ENCODE measurements around the gene RNF121.

Gene RNF121

DNA sequence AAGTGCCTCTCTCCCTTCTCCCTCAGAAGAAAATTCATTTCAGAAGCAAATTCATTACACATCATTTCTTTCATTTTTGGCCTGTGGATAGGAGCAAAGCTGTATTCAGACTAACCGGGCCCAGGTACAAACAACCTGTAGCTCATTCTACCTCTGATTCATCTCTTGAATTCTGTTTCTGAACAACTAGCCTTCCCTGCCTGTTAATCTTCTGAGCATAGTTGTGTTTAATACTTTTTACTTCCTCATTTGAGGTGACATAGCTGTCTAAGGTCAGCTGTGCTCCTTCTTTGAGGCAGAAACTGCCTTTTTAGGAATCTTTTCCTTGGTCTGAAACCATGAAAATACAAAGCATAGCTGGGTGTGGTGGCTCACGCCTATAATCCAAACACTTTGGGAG lies 57.3 kb downstream of the RNF121 start:
- in situ Hi-C loops (cut with MboI; ENCODE audit: low sequenced_read_pairs): no loop called here
- no peaks in the 10 kb centered on the region for H3K27me3 ChIP-seq (ENCODE audit: low read depth)
- DNase-seq (ENCODE audit: low spot score in 2 of 2): no peak
- H3K9me3 ChIP-seq: no peaks in the 10 kb centered on the region
- H3K4me3 ChIP-seq: no peak overlapping the region
- H3K4me1 ChIP-seq: no peaks in the 10 kb centered on the region
- H3K36me3 ChIP-seq (replicated peaks): peaks cover 7% of the 10 kb centered on the region

DNA sequence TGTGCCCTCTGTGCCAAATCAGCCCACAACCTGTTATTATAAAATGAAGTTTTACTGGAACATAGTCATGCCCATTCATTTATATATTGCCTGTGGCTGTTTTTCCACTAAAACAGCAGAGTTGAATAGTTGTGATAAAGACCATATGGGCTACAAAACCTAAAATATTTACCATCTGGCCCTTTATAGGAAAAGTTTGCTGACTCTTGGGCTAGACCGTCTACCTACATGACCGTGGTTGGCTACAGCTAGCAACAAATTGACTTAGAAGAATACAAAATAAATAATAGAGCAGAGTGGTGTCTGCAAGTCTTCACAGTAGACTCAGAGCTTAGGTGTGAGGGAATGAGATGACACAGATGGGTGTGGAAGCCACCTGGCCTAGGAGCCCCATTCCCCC lies 58.7 kb downstream of the RNF121 start:
- no peaks in the 10 kb centered on the region for H3K27me3 ChIP-seq (ENCODE audit: low read depth)
- no peak overlapping the region for H3K4me3 ChIP-seq
- no peaks in the 10 kb centered on the region for H3K4me1 ChIP-seq
- in situ Hi-C loops (cut with MboI; ENCODE audit: low sequenced_read_pairs): no loop called here
- no peak for DNase-seq (ENCODE audit: low spot score in 2 of 2)
- H3K9me3 ChIP-seq: no peaks in the 10 kb centered on the region
- peaks cover 7% of the 10 kb centered on the region for H3K36me3 ChIP-seq (replicated peaks)

DNA sequence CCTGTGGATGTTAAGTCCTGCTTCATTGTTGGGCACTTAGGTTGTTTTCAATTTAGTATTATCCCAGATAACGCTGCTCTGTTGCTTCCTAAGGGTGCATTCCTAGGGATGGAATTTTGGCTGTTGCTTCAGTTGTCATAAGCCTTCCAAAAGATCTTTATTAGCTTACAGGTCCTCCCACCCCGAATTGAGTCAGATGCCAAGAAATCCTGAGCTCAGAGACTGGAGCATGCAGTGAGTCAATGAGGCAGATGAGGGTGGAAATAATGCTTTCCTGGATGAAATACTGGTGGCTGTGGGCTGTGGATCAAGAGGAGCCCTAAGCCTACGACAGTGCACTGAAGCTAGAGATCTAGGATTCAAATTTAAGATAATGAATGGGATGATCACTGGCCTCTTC lies 59.2 kb downstream of the RNF121 start:
- no peaks in the 10 kb centered on the region for H3K4me1 ChIP-seq
- in situ Hi-C loops (cut with MboI; ENCODE audit: low sequenced_read_pairs): no loop called here
- no peak for DNase-seq (ENCODE audit: low spot score in 2 of 2)
- peaks cover 7% of the 10 kb centered on the region for H3K36me3 ChIP-seq (replicated peaks)
- no peaks in the 10 kb centered on the region for H3K9me3 ChIP-seq
- no peak overlapping the region for H3K4me3 ChIP-seq
- H3K27me3 ChIP-seq (ENCODE audit: low read depth): no peaks in the 10 kb centered on the region

DNA sequence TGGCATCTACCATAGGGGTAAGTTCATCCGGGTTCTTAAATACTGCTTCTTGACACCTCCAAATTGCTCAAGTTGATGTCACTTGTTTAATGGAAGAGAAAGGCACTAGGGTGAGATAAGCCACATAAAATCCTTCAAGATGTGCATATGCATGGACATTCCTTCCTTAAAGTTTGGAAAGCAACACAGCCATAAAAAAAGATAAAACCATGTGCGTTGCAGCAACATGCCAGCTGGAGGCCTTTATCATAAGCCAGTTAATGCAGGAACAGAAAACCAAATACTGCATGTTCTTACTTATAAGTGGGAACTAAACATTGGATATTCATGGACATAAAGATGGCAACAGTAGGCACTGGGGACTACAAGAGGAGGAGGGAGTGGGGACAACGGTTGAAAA lies 61.9 kb downstream of the RNF121 start:
- H3K36me3 ChIP-seq (replicated peaks): 0 out of 2 replicates have a peak, but pooled peaks cover 2% of the 10 kb centered on the region
- no peak overlapping the region for H3K4me3 ChIP-seq
- in situ Hi-C loops (cut with MboI; ENCODE audit: low sequenced_read_pairs): no loop called here
- no peaks in the 10 kb centered on the region for H3K9me3 ChIP-seq
- H3K27me3 ChIP-seq (ENCODE audit: low read depth): no peaks in the 10 kb centered on the region
- DNase-seq (ENCODE audit: low spot score in 2 of 2): no peak
- H3K4me1 ChIP-seq: no peaks in the 10 kb centered on the region

DNA sequence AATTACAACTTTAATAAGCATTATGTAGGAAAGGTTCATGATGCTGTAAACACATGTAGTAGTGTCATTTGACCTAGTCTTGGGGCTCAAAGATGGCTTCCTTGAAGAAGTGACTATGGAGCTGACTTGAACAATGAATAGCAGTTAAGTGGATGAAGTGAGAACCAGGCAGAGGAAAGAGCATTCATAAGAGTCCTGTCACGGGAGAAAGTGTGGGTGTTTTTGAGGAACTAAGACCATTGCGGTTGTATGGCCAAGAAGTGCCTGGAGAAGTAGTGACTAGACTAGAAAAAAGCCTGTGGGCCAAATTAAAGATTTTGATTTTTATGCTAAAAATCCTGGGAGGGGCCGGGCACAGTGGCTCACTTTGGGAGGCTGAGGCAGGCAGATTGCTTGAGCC lies 62.6 kb downstream of the RNF121 start:
- in situ Hi-C loops (cut with MboI; ENCODE audit: low sequenced_read_pairs): no loop called here

DNA sequence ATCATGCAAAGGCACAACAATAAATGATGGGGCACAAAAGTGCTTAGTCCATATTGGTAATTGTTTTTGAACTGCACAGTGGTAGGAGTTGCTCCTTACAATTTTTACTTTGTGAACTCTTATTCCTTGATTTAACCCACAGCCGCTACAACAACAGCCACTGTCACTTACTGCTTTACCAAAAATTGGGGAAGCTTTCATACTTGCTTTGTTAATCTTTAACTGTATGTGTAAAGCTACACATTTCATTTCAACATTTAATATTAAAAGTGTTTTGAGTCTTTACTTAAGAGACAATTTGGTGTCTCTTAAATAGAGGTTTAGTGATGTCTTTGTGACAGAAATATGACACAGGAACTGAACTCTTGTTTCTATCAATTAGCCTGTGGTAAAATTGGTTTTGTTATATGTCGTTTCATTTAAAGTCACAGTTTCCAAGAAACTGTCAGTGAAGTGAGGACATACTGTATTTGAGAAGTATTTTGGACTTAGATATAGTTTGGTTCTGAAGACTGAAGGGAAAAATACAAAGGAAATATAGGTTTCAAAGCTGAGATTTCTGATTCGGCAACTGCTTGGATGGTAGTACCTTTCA lies 63.4 kb downstream of the RNF121 start:
- H3K27me3 ChIP-seq (ENCODE audit: low read depth): no peaks in the 10 kb centered on the region
- in situ Hi-C loops (cut with MboI; ENCODE audit: low sequenced_read_pairs): no loop called here
- H3K4me1 ChIP-seq: no peaks in the 10 kb centered on the region
- H3K36me3 ChIP-seq (replicated peaks): peaks cover 2% of the 10 kb centered on the region; the same call in 1 of the 2 replicates
- H3K4me3 ChIP-seq: no peak overlapping the region
- no peak for DNase-seq (ENCODE audit: low spot score in 2 of 2)
- H3K9me3 ChIP-seq: no peaks in the 10 kb centered on the region

More for the DNA sequence above, 62.6 kb downstream of the RNF121 start:
- Histone ChIP-seq H3K4me1 (no peaks in the 10 kb centered on the region), H3K9me3 (no peaks in the 10 kb centered on the region), H3K4me3 (no peak overlapping the region), H3K36me3 (replicated peaks) (0 out of 2 replicates have a peak, but pooled peaks cover 2% of the 10 kb centered on the region), H3K27me3 (ENCODE audit: low read depth) (no peaks in the 10 kb centered on the region)
- DNase-seq (ENCODE audit: low spot score in 2 of 2): no peak

DNA sequence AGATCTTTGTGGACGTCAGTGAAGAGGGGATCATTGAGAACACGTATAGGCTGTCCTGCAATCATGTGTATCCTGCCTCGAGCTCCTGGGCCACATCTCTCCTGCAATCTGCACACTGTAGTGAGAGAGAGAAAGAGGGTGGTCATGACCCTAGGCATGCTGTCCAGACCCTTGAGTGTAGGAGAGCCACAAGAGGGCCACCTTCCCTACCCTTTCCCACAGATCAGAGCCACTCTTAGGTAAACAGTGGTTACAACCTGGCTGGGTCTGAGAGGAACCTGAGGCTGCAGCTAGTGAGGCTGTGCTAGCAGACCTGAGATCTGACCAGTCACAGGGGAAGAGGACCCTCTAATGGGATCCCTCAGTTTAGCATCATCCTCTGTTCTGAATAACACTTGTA lies 65.9 kb downstream of the RNF121 start:
- Histone ChIP-seq H3K4me3 (no peak overlapping the region), H3K9me3 (no peaks in the 10 kb centered on the region), H3K4me1 (no peaks in the 10 kb centered on the region), H3K36me3 (replicated peaks) (peaks cover 2% of the 10 kb centered on the region; the same call in 1 of the 2 replicates), H3K27me3 (ENCODE audit: low read depth) (no peaks in the 10 kb centered on the region)
- no peak for DNase-seq (ENCODE audit: low spot score in 2 of 2)
- in situ Hi-C loops (cut with MboI; ENCODE audit: low sequenced_read_pairs): no loop called here

DNA sequence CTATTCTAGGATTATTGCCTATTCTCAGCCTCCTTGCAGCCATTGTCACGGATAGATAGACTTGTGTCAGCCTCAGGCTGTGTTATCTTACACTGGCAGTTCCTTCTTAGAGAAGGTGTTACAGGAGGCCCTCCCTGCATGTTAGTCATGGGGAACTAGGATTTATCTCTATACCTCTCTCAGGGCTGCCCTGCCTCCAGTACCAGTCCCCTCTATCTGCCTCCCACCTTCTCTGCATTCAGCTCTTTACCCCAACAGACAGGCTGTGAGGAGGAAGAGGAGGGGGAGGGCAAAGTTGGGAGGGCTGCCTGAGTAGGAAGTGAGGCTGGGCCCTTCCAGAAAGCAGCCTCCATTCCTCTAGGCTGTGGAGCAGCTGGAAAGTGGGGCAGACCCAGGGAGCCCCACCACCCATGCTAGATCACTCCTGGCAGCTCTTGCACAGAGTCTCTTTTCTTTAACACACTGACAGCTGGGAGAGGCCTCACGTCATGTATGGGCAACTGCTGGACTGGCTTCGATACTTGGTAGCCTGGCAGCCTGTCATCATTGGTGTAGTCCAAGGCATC lies 67.0 kb downstream of the RNF121 start:
- Histone ChIP-seq H3K9me3 (no peaks in the 10 kb centered on the region), H3K27me3 (ENCODE audit: low read depth) (no peaks in the 10 kb centered on the region), H3K4me3 (no peak overlapping the region), H3K36me3 (replicated peaks) (peaks cover 6% of the 10 kb centered on the region), H3K4me1 (no peaks in the 10 kb centered on the region)
- no peak for DNase-seq (ENCODE audit: low spot score in 2 of 2)
- in situ Hi-C loops (cut with MboI; ENCODE audit: low sequenced_read_pairs): no loop called here

DNA sequence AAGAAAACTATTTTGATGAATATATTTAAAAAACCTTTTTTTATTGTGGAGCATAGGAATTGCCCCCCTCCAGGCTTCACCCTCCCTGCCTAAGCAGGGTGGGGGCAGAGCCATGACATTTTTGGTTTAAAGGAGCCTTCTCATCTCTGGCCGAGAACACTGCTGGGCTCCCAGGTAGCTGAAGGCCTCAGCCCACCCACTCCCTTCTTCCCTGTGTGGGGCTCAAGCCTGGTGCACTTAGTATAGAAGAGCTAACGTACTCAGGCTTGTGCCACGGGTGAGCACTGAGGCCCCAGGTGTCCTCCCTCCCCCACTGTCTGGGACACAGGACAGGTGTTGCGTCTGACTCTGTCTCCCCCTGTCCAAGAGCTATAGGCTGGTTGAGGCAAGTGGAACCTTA lies 67.7 kb downstream of the RNF121 start:
- H3K9me3 ChIP-seq: no peaks in the 10 kb centered on the region
- H3K4me1 ChIP-seq: no peaks in the 10 kb centered on the region
- H3K4me3 ChIP-seq: no peak overlapping the region
- no peaks in the 10 kb centered on the region for H3K27me3 ChIP-seq (ENCODE audit: low read depth)
- in situ Hi-C loops (cut with MboI; ENCODE audit: low sequenced_read_pairs): no loop called here
- DNase-seq (ENCODE audit: low spot score in 2 of 2): no peak
- H3K36me3 ChIP-seq (replicated peaks): peaks cover 8% of the 10 kb centered on the region

DNA sequence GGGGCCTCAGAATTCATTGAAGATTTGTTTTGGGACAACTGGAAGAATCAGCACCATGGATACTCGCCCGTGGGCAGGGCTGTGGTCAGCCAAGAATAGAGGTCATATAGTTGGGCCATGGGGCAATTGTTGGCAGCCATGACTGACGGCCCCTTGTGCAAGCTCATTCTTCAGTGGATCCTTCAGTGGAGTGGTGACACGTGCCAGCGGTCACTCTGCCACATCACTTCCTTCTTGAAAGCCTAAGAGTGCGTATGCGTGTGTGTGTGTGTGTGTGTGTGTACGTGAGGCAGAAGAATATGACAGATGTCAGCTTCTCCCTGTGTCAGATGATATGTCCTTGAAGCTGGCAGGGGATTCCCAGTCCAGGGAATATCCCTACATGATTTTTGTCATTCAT lies 68.1 kb downstream of the RNF121 start:
- peaks cover 8% of the 10 kb centered on the region for H3K36me3 ChIP-seq (replicated peaks)
- H3K4me1 ChIP-seq: no peaks in the 10 kb centered on the region
- no peaks in the 10 kb centered on the region for H3K9me3 ChIP-seq
- DNase-seq (ENCODE audit: low spot score in 2 of 2): no peak
- no peak overlapping the region for H3K4me3 ChIP-seq
- no peaks in the 10 kb centered on the region for H3K27me3 ChIP-seq (ENCODE audit: low read depth)
- in situ Hi-C loops (cut with MboI; ENCODE audit: low sequenced_read_pairs): no loop called here

DNA sequence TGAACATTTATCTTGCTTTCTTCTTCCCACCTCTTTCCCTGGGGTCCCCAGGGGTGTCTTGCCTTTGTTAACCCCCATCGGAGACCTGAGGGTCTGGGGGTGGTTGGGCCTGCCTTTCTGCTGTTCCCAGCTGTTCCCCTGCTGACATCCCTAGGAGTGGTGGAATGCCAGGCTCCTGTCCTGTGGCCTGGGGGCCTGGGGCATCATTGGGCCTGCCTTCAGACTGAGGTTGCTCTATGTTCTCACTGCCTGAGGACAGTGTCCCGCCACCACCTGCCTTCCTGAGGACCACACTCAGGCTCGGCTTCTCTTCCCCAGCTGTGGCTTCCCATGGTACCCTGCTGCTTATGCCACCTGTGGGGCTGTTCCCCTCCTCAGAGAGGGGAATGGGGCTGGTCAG lies 68.7 kb downstream of the RNF121 start:
- no peak for DNase-seq (ENCODE audit: low spot score in 2 of 2)
- H3K27me3 ChIP-seq (ENCODE audit: low read depth): no peaks in the 10 kb centered on the region
- in situ Hi-C loops (cut with MboI; ENCODE audit: low sequenced_read_pairs): no loop called here

DNA sequence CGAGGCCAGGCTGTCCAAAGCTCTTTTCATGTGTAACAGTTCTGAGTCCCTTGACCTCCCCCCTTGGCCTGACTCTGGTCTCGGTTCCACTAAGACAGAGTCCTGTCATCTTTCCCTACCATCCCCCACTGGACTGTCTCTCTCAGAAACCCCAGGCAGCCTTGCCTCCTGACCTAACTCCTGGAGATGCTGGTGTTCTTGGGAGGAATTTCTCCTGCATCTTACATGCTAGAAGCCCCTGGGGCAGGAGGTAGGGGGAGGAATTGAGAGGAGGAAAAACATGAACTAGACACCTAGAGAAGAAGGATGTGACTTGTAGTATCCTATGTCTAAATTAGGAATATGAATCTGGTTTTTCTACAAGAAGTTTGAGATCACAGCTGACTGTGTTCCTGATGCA lies 69.2 kb downstream of the RNF121 start:
- in situ Hi-C loops (cut with MboI; ENCODE audit: low sequenced_read_pairs): no loop called here
- Histone ChIP-seq H3K4me1 (no peaks in the 10 kb centered on the region), H3K9me3 (no peaks in the 10 kb centered on the region), H3K36me3 (replicated peaks) (peaks cover 12% of the 10 kb centered on the region), H3K4me3 (no peak overlapping the region), H3K27me3 (ENCODE audit: low read depth) (no peaks in the 10 kb centered on the region)
- no peak for DNase-seq (ENCODE audit: low spot score in 2 of 2)

More for the DNA sequence above, 68.7 kb downstream of the RNF121 start:
- Histone ChIP-seq H3K4me1 (no peaks in the 10 kb centered on the region), H3K36me3 (replicated peaks) (peaks cover 8% of the 10 kb centered on the region), H3K4me3 (no peak overlapping the region), H3K9me3 (no peaks in the 10 kb centered on the region)

DNA sequence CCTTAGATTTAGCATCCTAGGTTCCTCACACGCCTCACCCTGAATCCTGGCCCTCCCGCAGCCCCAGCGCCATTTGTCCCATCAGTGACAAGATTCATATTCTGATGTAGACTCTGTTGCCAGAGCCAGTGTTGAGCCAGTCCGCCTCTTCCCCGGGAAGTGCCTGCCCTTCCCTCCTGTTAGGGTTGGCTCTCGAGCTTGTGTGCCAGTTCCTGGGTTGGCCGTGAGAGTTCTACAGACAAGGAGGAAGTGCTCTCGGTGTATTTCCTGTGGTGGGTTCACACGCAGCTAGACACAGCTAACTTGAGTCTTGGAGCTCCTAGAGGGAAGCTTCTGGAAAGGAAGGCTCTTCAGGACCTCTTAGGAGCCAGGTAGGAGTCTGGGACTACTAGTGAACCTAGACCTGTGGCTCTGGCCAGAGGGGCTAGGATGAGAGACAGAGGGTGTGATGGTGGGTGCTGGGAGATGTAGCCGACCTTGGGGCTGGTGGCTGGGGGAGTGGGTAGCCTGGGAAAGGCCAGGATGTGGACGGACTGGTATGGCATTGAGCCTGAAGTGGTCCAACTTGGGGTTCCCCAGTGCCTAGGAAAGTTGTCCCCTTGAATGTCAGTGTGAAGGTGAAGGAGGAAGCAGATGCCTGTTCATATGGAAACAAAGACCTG lies 69.9 kb downstream of the RNF121 start, which contains the start of gene IL18BP:
IL18BP (plus strand) TSS at position 261 of the 662 bp plus-strand sequence. CDS start 1,076 bp downstream, outside the sequence.
- H3K36me3 ChIP-seq (replicated peaks): peaks cover 16% of the 10 kb centered on the region
- DNase-seq (ENCODE audit: low spot score in 2 of 2): no peak
- H3K27me3 ChIP-seq (ENCODE audit: low read depth): no peaks in the 10 kb centered on the region
- in situ Hi-C loops (cut with MboI; ENCODE audit: low sequenced_read_pairs): no loop called here
- H3K9me3 ChIP-seq: no peaks in the 10 kb centered on the region
- no peaks in the 10 kb centered on the region for H3K4me1 ChIP-seq
- no peak within 1 kb of the TSS for H3K4me3 ChIP-seq

DNA sequence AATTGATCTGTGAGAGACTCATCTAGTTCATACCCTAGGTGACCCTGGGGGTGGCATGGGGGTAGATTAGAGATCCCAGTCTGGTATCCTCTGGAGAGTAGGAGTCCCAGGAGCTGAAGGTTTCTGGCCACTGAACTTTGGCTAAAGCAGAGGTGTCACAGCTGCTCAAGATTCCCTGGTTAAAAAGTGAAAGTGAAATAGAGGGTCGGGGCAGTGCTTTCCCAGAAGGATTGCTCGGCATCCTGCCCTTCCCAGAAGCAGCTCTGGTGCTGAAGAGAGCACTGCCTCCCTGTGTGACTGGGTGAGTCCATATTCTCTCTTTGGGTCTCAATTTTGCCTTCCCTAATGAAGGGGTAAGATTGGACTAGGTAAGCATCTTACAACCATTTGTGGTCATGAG lies 70.5 kb downstream of the RNF121 start:
- in situ Hi-C loops (cut with MboI; ENCODE audit: low sequenced_read_pairs): no loop called here
- H3K27me3 ChIP-seq (ENCODE audit: low read depth): no peaks in the 10 kb centered on the region
- H3K4me1 ChIP-seq: no peaks in the 10 kb centered on the region
- DNase-seq (ENCODE audit: low spot score in 2 of 2): no peak
- no peaks in the 10 kb centered on the region for H3K9me3 ChIP-seq
- H3K36me3 ChIP-seq (replicated peaks): peaks cover 22% of the 10 kb centered on the region
- no peak overlapping the region for H3K4me3 ChIP-seq

All from HAP-1 (cell line).